K562 (cell line): ENCODE data around the gene LCA5. TPM values are rescaled to one million over a fixed set of nuclear protein-coding genes. Genes with fewer than 3 reads are reported as not detected.

Source experiments
- ATAC-seq: fragments of 200-7000 bp; cut with Tn5 transposase; 3 replicates; pipeline ENCODE4 v1.9.1; 2020; ENCODE audit warnings: moderate library complexity
- BruUV-seq: library from RNA; stranded (reverse); fragments of 400-500 nt; replicated peaks from 2 replicates; lab custom pipeline; 2021; lab: Mats Ljungman, UMichigan
- CTCF ChIA-PET: fragments of 300-600 bp; formaldehyde crosslinking; extraction: SDS; loops from one replicate; lab custom pipeline; 2021; ENCODE audit warnings: low intra/inter-chr PET ratio; lab: Yijun Ruan, JAX
- POLR2A ChIA-PET: fragments of 300-600, 350-650 bp; sonication (Branson Sonifier 250); formaldehyde crosslinking; extraction: SDS; loops from one replicate; lab custom pipeline; 2021; ENCODE audit warnings: antibody characterized with exemption, inconsistent platforms; lab: Yijun Ruan, JAX
- DNase-seq, 4 experiments: peaks; one replicate each; pipeline versions ENCODE4 v3.0.0 to v3.0.0-alpha.2; 2011 to 2018; ENCODE audit warnings: low spot score in 3 of 4, mixed read lengths in 3 of 4; ENCODE audit errors: extremely low read depth in 1 of 4
- FAIRE-seq: peaks from 2 replicates; lab custom pipeline; 2011; peaks lifted over from hg19 to GRCh38; lab: Jason Lieb, UNC
- H2AFZ ChIP-seq: 2 replicates; pipeline ENCODE4 v1.6.0; 2011; ENCODE audit warnings: low read depth, low read length, control low read depth, inconsistent platforms
- H3K27ac ChIP-seq: fragments of 200-600 bp; 3 replicates; pipeline ENCODE4 v1.8.0; 2011; ENCODE audit warnings: low read depth, mild to moderate bottlenecking, control low read depth, inconsistent platforms, low read length, moderate library complexity, mixed read lengths; ENCODE audit errors: extremely low read depth
- H3K27me3 ChIP-seq, 2 experiments: fragments of 300-600 bp in 1 of 2; 2 replicates in 1 of 2; 3 replicates in 1 of 2; pipeline versions ENCODE4 v1.6.0 to v1.8.0; 2011; ENCODE audit warnings: inconsistent platforms in 2 of 2, low read length in 2 of 2, mild to moderate bottlenecking in 1 of 2, mixed read lengths in 1 of 2, moderate library complexity in 1 of 2; ENCODE audit not compliant: control insufficient read depth in 2 of 2, insufficient read depth in 2 of 2
- H3K36me3 ChIP-seq: fragments of 300-600 bp; 3 replicates; pipeline ENCODE4 v1.8.0; 2011; ENCODE audit warnings: mild to moderate bottlenecking, low read length, inconsistent platforms; ENCODE audit not compliant: control insufficient read depth, insufficient read depth
- H3K4me1 ChIP-seq, 2 experiments: fragments of 200-600 bp in 1 of 2; replicated peaks in 1 of 2; 2 replicates in 1 of 2; 3 replicates in 1 of 2; pipeline versions ENCODE4 v1.5.1 to v1.8.0; 2011; ENCODE audit warnings: inconsistent platforms in 2 of 2, low read length in 2 of 2, mild to moderate bottlenecking in 1 of 2, mixed read lengths in 1 of 2, moderate library complexity in 1 of 2; ENCODE audit not compliant: control insufficient read depth in 2 of 2, insufficient read depth in 2 of 2
- H3K4me2 ChIP-seq: 2 replicates; pipeline ENCODE4 v1.6.1; 2011; ENCODE audit warnings: low read length, control low read depth, inconsistent platforms, mixed read lengths; ENCODE audit not compliant: insufficient read depth
- H3K4me3 ChIP-seq: fragments of 200-600 bp; sonication (generic), shearing (Covaris generic); 2 replicates; pipeline ENCODE4 v1.5.1; 2016; ENCODE audit warnings: control low read depth, inconsistent platforms
- H3K79me2 ChIP-seq: fragments of 200-600 bp; 3 replicates; pipeline ENCODE4 v1.8.0; 2011; ENCODE audit warnings: low read length, inconsistent platforms; ENCODE audit not compliant: control insufficient read depth, insufficient read depth
- H3K9ac ChIP-seq, 2 experiments: 2 replicates each; pipeline versions ENCODE4 v1.6.0 to v1.6.1; 2011; ENCODE audit warnings: low read depth in 2 of 2, low read length in 2 of 2, control low read depth in 1 of 2, inconsistent platforms in 1 of 2, mild to moderate bottlenecking in 1 of 2, mixed read lengths in 1 of 2; ENCODE audit not compliant: insufficient read depth in 1 of 2
- H3K9me1 ChIP-seq: one replicate; pipeline ENCODE4 v1.6.0; 2011; ENCODE audit warnings: inconsistent platforms, mild to moderate bottlenecking, low read length, moderate library complexity; ENCODE audit not compliant: control insufficient read depth, insufficient read depth
- H3K9me3 ChIP-seq: replicated peaks from 2 replicates; pipeline ENCODE4 v1.5.1; 2011; ENCODE audit warnings: low read depth, low read length, inconsistent platforms; ENCODE audit not compliant: control insufficient read depth, insufficient read depth
- H4K20me1 ChIP-seq: replicated peaks from 2 replicates; pipeline ENCODE4 v1.6.1; 2011; ENCODE audit warnings: low read length, inconsistent platforms, mixed read lengths; ENCODE audit not compliant: control insufficient read depth, insufficient read depth
- CAMTA2 ChIP-seq: fragments of 250-450 bp; sonication (Bioruptor Pico); conservative IDR thresholded peaks from 2 replicates; pipeline ENCODE4 v1.5.1; 2022
- CCAR2 ChIP-seq: fragments of 200-400 bp; formaldehyde crosslinking; IDR thresholded peaks from 2 replicates; pipeline ENCODE4 v1.6.1; 2017; ENCODE audit warnings: mild to moderate bottlenecking, low read depth, low read length
- CEBPB ChIP-seq: fragments of 450-650 bp; IDR thresholded peaks from 2 replicates; pipeline ENCODE4 v1.6.1; 2016; ENCODE audit warnings: missing genetic modification characterization, missing compliant biosample characterization
- DPF2 ChIP-seq: fragments of 450-650 bp; IDR thresholded peaks from 2 replicates; pipeline ENCODE4 v1.6.1; 2016
- GABPA ChIP-seq: fragments of 200-800 bp; sonication (Bioruptor generic); conservative IDR thresholded peaks from 2 replicates; pipeline ENCODE4 v1.6.1; 2016; ENCODE audit warnings: low read depth, missing genetic modification characterization, missing compliant biosample characterization
- GTF2F1 ChIP-seq: IDR thresholded peaks from 2 replicates; pipeline ENCODE4 v1.6.1; 2011; ENCODE audit warnings: low read depth, low read length, improper control_type of control experiment
- HDGF ChIP-seq: fragments of 450-650 bp; IDR thresholded peaks from 2 replicates; pipeline ENCODE4 v1.6.1; 2016
- JUND ChIP-seq, 2 experiments: IDR thresholded peaks; 2 replicates in 1 of 2; 3 replicates in 1 of 2; pipeline ENCODE4 v1.6.1; 2011; ENCODE audit warnings: borderline replicate concordance in 2 of 2, low read depth in 2 of 2, low read length in 2 of 2, improper control_type of control experiment in 1 of 2, missing biosample characterization in 1 of 2, missing genetic modification characterization in 1 of 2, missing genetic modification reagents in 1 of 2
- RCOR1 ChIP-seq, 2 experiments: IDR thresholded peaks; 2 replicates each; pipeline ENCODE4 v1.6.1; 2012; ENCODE audit warnings: low read depth in 2 of 2, low read length in 2 of 2, borderline replicate concordance in 1 of 2, improper control_type of control experiment in 1 of 2
- SMARCA5 ChIP-seq: fragments of 450-650 bp; IDR thresholded peaks from 2 replicates; pipeline ENCODE4 v1.6.1; 2016
- STAG1 ChIP-seq: sonication (generic); formaldehyde crosslinking; IDR thresholded peaks from 2 replicates; pipeline ENCODE4 v1.5.0; 2020; ENCODE audit warnings: missing genetic modification reagents, borderline replicate concordance
- TCF15 ChIP-seq: fragments of 250-450 bp; sonication (Bioruptor Pico); IDR thresholded peaks from 2 replicates; pipeline ENCODE4 v1.8.0; 2022; ENCODE audit warnings: moderate library complexity, mild to moderate bottlenecking, inconsistent platforms
- VEZF1 ChIP-seq: fragments of 200-800 bp; sonication (Bioruptor generic); IDR thresholded peaks from 2 replicates; pipeline ENCODE4 v1.6.1; 2017; ENCODE audit warnings: missing genetic modification characterization, missing compliant biosample characterization
- WGBS: fragments of 100-300 bp; shearing (Covaris generic); methylation state at CpG from one replicate; pipeline ENCODE4 v1.1.6; 2016; ENCODE audit warnings: low coverage, mixed read lengths; ENCODE audit not compliant: insufficient coverage; ENCODE audit errors: missing lambda C conversion rate; 5-methylcytosine and 5-hydroxymethylcytosine counted together
- in situ Hi-C: fragments of 300-500 bp; cut with MboI; formaldehyde crosslinking; loops from 4 replicates; pipeline ENCODE4 v1.15.0; 2018; ENCODE audit warnings: inconsistent platforms, mixed read lengths
- intact Hi-C: fragments of 100-400 bp; cut with micrococcal nuclease; formaldehyde crosslinking; loops from 2 replicates; pipeline ENCODE4 v1.14.2; 2022
- polyA plus RNA-seq, 8 experiments: library from polyadenylated mRNA; depleted of rRNA in 4 of 8; stranded (reverse) in 5 of 8; unstranded in 3 of 8; fragments of >200 nt; fragmentation: Nextera tagmentation in 2 of 8; fragmentation: Illumina TruSeq in 1 of 8; extraction: Ambion mirVana in 2 of 8; extraction: Trizol in 1 of 8; gene quantifications; 2 replicates each; pipeline versions ENCODE4 v1.2.1 to v1.2.3, GENCODE V29; 2011 to 2014; ENCODE audit warnings: inconsistent platforms in 1 of 8, missing spikeins in 1 of 8
- total RNA-seq, 7 experiments: library from RNA; depleted of rRNA in 6 of 7; stranded (reverse); fragments of >200 nt in 6 of 7; fragmentation: Illumina TruSeq in 2 of 7; extraction: Trizol in 2 of 7; gene quantifications; 2 replicates each; pipeline versions ENCODE4 v1.2.1 to v1.2.3, GENCODE V29; 2011 to 2021; ENCODE audit warnings: low replicate concordance in 1 of 7

LCA5 gene
- total and polyA plus RNA-seq, 9 of the 15 experiments (the other 6 are each of a cell fraction or from before 2014, with no cell fraction given) = 1.0 to 3.4 (median 1.8) TPM

GRCh38 chr6:79438030-79438429 lies 99.2 kb downstream of the LCA5 start:
- in situ Hi-C loops (no loop called here), intact Hi-C loops (no loop called here)
- no peaks in the 10 kb centered on the region for H3K9me3 ChIP-seq
- ATAC-seq = no peak
- no TSS peak for BruUV-seq
- no peaks in the 10 kb centered on the region for H3K79me2 ChIP-seq
- no peak overlapping the region for H3K9ac ChIP-seq
- CTCF ChIA-PET = no interaction called here
- no peaks in the 10 kb centered on the region for H3K4me1 ChIP-seq
- no peak overlapping the region for H3K4me2 ChIP-seq
- no peaks in the 10 kb centered on the region; a peak in 1 of 5 replicates for H3K27me3 ChIP-seq
- POLR2A ChIA-PET = no interaction called here
- no peak overlapping the region for H3K27ac ChIP-seq
- DNase-seq = no peak
- H3K9me1 ChIP-seq = no peaks in the 10 kb centered on the region
- TF ChIP-seq SMARCA5 (no peak), GABPA (tag) (no peak), HDGF (no peak), JUND (IDR thresholded peaks at IDR 0.05; ENCODE audit: borderline replicate concordance, low read depth, low read length) (no peak), JUND (tag; IDR thresholded peaks at IDR 0.05; ENCODE audit: borderline replicate concordance, low read depth, low read length) (no peak), DPF2 (no peak), CAMTA2 (no peak), VEZF1 (CRISPR knock-in tag) (no peak), STAG1 (CRISPR knock-in tag) (no peak), CCAR2 (no peak), GTF2F1 (no peak), TCF15 (CRISPR knock-in tag) (no peak), CEBPB (no peak), RCOR1 (IDR thresholded peaks at IDR 0.05; ENCODE audit: borderline replicate concordance in 1 of 2, low read depth in 2 of 2, low read length in 2 of 2) (no peak)
- TF ChIP-seq, all 486 proteins: peak for 0
- H4K20me1 ChIP-seq = no peaks in the 10 kb centered on the region
- no peaks in the 10 kb centered on the region for H3K36me3 ChIP-seq
- no peak overlapping the region for H2AFZ ChIP-seq
- FAIRE-seq = no peak
- 0% methylated on average over 2 of the region's 2 CpGs for WGBS
- H3K4me3 ChIP-seq = no peak overlapping the region
